IPS-NIHi7 (cell line): ENCODE data around the gene RBM47.
A peak's percentile ranks its signal among the peaks of the same experiment; 100 is the strongest.

Experiments used
- DNase-seq: peaks from one replicate; pipeline ENCODE4 v3.0.0; 2012; ENCODE audit warnings: mixed read lengths; ENCODE audit errors: extremely low spot score

RBM47 gene

DNA sequence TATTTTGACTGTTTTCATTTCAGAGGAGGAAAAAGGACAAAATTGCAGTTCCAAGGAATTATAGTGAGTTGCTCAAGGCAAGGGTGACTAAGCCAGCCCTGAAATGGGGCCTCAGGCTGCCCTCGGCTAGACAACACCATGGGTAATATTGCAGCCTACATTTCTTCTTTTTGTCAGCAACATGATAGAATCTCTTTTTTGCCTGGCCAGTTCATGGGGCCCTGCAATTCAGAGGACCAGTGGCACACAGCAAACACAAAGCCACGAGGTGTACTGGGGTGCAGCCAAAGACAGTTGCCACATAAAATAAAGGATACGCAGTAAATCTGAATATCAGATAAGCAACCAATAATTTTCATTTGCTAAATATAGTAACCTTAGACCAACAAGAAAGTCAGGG is 41.8 kb downstream of the RBM47 start:
- DNase-seq = no peak

- DNase-seq = no peak
These were observed 42.3 kb downstream of the RBM47 start for GRCh38 chr4:40587351-40587750.

DNA sequence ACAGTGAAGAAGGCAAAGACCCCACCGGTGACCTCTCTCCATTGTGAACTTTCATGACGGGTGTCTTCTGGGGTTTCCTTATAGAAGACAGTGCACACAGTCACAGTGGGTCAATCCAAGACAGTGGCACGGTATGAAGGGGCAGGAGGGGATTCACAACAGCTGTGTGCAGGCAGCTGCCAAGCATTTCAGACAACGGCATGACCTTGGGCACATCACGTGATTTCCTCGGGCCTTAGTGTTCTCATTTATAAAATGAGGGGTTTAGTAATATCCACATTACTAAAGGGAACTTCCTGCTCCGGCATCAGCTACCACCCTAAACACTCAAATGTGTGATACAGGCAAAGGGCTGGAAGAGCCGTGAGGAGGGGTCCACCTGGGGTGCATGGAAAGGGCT is 42.9 kb downstream of the RBM47 start:
- no peak for DNase-seq

GRCh38 chr4:40586034-40586433 is 43.6 kb downstream of the RBM47 start:
- no peak for DNase-seq

- no peak for DNase-seq
These were observed 44.4 kb downstream of the RBM47 start for GRCh38 chr4:40585201-40585799.

DNA sequence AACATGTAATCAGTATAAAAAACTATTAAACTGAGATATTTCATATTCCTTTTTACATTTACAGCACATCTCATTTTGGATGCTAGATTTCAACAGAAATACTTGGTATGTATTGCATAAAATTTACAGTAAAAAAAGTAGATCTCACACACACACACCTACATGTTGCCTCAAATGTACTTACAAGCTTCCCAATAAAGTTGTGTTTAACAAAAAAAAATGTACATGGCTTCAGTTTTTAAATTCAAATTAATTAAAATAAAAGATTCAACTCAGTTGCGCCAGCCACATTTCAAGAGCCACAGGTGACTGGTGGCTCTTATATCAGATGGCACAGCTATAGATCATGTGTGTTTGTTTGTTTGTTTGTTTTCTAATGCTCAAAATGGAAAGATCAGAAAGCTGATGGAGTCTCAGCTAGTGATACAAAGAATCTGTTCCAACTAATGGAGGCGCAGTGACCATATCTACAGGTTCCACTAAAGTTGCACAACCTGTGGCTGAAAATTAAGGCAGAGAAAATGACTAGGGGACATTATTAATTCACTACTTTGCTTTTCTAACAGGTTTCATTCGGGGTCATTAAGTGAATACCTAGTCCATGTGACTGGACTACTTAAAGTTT is 45.0 kb downstream of the RBM47 start:
- DNase-seq = no peak

DNA sequence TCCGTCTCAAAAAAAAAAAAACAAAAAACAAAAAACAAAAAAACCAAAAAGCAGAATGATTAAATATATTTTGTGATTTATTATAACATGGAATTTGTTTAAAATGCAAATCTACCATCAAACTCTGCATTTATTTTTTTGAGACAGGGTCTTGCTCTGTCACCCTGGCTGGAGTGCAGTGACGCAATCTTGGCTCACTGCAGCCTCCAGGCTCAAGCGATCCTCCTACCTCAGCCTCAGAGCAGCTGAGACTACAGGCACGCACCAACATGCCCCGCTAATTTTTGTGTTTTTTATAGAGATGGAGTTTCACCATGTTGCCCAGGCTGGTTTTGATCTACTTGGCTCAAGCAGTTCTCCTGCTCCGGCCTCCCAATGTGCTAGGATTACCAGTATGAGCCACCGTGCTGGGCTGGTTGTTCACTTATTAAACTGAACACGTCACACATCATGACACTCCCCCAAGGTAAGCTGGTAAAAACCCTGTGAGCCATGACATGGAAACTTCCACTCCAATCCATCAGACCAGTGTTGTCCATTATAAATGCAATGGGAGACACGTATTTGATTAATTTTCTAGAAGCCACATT is 45.7 kb downstream of the RBM47 start:
- DNase-seq = no peak

DNA sequence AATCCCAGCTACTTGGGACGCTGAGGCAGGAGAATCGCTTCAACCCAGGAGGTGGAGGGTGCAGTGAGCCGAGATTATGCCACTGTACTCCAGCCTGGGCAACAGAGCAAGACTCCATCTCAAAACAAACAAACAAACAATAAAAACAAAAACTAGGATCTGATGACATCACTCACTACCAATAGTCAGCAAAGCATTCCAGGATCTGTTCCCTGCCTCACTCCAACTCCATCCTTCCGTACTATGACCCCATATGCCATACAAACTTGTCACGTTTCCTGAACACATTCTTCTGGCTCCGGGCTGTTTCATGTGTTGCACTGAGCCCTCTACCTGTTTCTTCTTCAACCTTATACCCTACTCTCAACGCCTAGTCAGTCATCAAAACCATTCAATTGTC is 47.3 kb downstream of the RBM47 start:
- DNase-seq = no peak

- DNase-seq = peak; percentile 33
These were observed 48.2 kb downstream of the RBM47 start for GRCh38 chr4:40581254-40582140.

DNA sequence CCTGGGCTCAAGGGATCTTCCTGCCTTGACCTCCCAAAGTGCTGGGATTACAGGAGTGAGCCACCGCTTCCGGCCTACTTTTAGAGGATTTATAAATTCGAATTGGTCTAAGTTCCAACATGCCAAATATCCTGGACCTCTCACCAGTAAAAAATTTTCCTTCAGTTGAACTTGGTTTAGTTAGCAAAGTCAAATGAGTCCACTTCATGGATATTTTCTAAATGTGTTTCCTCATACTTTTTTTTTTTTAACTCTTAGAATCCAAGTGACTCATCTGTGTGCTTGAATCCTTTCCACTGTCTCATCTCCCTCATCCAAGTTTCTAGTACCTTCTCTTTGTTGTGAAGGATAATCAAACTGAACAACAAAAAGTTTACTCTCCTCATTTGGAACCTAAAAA is 49.7 kb downstream of the RBM47 start:
- no peak for DNase-seq

DNA sequence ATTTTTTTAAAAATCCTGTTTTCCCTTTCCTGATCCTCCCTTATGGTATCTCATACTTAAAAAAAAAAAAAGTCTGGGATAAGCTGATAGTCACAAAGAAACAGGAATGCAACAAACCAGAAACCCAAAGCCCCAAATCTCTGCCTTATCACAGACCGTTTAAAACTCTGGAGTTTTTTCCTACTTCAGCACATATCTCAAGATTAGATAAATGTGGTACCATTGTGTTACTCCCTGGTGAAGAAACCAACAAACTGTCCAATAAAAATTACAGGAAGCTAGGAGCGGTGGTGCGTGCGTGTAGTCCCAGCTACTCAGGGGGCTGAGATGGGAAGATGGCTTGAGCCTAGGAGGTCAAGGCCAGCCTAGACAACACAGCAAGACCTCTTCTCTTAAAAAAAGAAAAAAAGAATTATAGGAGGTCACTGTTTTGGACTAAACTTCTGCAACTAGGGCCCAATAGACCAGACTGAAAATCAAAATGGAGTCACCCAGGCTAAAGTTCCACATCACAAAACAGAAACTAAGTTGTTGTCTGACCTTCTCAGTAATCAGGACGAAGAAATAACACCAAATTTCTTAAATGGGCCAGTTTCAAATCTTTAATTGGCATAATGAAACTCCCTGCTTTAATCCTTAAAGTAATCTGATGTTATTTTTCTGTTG is 51.9 kb downstream of the RBM47 start:
- DNase-seq = no peak

GRCh38 chr4:40576651-40577480 is 52.8 kb downstream of the RBM47 start:
- DNase-seq = peak; percentile 43

DNA sequence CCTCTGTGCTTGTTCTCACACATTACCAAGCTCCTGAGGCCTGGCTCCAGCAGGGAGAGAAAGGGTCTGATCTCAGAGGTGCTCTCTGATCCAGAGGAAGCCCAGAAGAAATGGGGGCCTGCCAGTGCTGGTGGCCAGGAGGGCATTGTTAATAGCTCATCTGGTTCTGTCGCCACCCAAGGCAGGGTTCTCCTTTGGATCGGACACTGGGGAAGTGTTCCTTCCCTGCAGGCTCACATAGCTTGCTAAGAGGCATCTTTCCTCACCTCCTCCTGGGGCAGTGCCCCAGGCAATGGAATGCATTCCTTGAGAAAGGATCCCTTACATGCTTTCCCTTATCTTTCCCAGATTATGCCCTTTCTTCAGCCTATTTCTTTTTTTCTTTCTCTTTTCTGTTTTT is 53.8 kb downstream of the RBM47 start:
- DNase-seq = no peak

DNA sequence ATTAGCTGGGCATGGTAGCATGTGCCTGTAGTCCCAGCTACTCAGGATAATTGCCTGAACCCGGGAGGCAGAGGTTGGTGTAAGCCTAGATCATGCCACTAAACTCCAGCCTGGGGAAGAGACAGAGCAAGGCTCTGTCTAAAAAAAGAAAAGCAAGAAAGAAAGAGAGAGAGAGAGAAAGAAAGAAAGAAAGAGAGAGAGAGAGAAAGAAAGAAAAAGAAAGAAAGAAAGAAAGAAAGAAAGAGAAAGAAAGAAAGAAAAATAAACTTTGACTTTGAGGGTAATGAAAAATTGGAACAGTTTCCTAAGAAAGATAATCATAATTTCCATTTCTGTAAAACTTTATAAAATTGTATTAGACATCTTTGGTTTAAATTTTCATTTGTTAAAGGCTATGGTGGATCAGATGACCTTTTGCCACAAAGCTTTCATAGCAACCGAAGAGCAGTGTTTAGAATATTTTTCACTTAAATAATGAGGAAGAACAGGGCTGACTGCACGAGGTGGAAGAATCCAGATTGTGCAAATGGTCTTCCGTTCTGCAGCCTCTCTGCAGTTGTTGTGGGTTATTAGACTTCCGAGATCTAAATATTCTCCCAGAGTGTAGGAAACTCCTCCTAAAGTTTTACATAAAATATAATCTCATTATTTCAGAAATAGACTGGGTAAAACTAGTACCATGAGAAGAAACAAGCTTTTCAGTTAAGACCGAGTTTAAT is 55.9 kb downstream of the RBM47 start:
- no peak for DNase-seq

DNA sequence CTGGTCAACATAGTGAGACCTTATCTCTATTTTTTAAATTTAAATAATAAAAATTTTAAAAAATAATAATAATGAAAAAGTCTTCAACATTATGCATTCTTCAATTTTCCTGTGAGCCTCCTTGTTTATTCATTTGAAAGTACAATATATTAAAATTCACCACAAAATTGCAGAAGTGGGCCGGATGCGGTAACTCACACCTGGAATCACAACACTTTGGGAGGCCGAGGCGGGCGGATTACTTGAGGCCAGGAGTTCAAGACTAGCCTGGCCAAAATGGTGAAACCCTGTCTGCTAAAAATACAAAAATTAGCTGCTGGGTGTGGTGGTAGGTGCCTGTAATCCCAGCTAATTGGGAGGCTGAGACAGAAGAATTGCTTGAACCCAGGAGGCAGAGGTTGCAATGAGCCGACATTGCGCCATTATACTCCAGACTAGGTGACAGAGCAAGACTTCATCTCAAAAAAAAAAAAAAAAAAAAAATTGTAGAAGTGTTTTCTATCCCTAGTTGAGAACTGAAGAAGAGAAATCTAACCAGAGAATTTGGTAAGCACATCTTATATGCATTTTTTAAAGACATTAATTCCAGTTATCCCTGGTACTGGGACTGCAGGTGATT is 56.9 kb downstream of the RBM47 start:
- DNase-seq = no peak

GRCh38 chr4:40571208-40571607 is 58.5 kb downstream of the RBM47 start:
- DNase-seq = no peak

DNA sequence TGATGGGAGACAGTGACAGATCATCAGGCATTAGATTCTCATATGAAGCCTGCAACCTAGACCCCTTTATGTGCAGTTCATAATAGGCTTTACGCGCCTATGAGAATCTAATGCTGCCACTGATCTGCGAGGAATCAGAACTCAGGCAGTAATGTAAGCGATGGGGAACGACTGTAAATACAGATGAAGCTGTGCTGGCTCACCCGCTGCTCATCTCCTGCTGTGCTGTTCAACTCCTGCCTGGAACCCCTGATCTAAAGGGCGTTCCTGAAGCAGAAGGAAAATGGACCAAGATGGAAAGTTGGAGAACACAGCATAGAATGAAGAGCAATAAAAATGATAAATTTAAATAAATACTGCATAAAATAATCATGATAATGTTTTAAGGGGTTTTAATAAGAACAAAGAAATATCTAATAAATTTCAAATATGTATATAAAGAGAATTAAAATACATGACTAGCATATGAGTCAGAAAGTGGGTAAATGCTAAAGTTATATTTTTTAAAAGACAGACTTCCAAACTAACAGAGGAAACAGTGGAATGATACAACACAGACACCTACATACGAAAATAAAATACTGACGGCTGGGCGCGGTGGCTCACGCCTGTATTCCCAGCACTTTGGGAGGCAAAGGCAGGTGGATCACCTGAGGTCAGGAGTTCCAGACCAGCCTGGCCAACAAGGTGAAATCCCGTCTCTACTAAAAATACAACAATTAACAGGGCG is 59.2 kb downstream of the RBM47 start:
- DNase-seq = no peak

- DNase-seq = peak; percentile 43
These were observed 64.7 kb downstream of the RBM47 start for GRCh38 chr4:40564815-40565483.

DNA sequence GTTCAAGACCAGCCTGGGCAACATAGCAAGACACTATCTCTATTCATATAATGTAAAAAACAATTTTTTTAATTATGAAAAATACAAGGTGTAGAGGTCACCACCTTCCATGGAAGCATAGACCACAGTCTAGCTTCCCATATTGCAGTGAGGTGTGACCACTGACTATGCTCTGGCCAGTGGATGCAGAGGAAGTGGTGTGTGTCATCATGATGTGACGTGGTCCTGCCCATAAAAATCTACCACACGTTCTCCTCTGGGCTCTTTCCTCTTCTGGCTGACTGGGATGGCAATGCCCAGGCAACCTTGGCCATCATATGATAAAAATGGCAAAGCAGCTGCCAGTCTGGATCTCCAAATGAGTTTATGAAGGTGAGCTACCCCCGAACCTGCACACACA is 65.7 kb downstream of the RBM47 start:
- no peak for DNase-seq
